Endothelial cell of umbilical vein (primary cell): ENCODE data around the gene RBMS3.

ENCODE experiments used
- EZH2 ChIP-seq: IDR thresholded peaks from 2 replicates; pipeline ENCODE4 v1.6.1; 2012; ENCODE audit warnings: borderline replicate concordance, low read depth, mild to moderate bottlenecking, moderate library complexity, low read length, inconsistent platforms; ENCODE audit not compliant: severe bottlenecking
- POLR2AphosphoS5 ChIP-seq: IDR thresholded peaks from 2 replicates; pipeline ENCODE4 v1.6.1; 2012; ENCODE audit warnings: low read depth, mild to moderate bottlenecking, control low read depth, low read length, moderate library complexity; ENCODE audit not compliant: insufficient read depth
- TF ChIP-seq, protein P1 (sequence below), 2 donors: IDR thresholded peaks; 1 replicate in 1 of 2; 2 replicates in 1 of 2; pipeline ENCODE4 v1.5.1; 2011; ENCODE audit warnings: low read length in 2 of 2, mild to moderate bottlenecking in 2 of 2, moderate library complexity in 2 of 2, control low read depth in 1 of 2, inconsistent platforms in 1 of 2, low read depth in 1 of 2; ENCODE audit not compliant: insufficient read depth in 1 of 2; ENCODE audit errors: extremely low read depth in 1 of 2

DNA sequence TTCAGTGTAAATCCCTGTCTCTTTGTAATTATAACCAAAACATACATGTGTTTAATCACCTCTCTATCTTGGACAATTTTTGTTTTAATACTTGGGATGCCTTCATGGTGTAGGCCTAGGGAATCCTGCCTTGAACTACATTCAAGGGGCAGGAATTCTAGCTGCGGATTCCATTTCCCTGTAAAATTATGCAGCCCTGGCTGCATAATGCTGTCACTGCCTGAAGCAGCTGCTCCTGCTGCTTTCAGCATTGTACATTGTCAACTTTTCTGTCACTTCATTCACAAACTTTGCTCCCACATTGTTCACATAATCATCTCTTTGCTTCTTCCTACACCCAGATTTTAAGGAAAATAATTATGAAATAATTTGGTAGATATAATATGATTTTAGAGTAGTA lies 638.7 kb downstream of the RBMS3 start:
- TF ChIP-seq POLR2AphosphoS5 (no peak), EZH2 (no peak)
- TF ChIP-seq, protein P1, sequence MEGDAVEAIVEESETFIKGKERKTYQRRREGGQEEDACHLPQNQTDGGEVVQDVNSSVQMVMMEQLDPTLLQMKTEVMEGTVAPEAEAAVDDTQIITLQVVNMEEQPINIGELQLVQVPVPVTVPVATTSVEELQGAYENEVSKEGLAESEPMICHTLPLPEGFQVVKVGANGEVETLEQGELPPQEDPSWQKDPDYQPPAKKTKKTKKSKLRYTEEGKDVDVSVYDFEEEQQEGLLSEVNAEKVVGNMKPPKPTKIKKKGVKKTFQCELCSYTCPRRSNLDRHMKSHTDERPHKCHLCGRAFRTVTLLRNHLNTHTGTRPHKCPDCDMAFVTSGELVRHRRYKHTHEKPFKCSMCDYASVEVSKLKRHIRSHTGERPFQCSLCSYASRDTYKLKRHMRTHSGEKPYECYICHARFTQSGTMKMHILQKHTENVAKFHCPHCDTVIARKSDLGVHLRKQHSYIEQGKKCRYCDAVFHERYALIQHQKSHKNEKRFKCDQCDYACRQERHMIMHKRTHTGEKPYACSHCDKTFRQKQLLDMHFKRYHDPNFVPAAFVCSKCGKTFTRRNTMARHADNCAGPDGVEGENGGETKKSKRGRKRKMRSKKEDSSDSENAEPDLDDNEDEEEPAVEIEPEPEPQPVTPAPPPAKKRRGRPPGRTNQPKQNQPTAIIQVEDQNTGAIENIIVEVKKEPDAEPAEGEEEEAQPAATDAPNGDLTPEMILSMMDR (IDR thresholded peaks at IDR 0.05; ENCODE audit: extremely low read depth in 1 of 2, insufficient read depth in 1 of 2, low read depth in 1 of 2, low read length in 2 of 2), result no peak
